Smooth muscle cell (in vitro differentiated cells): Measurements from ENCODE around the gene ELOF1. TPM values are rescaled to one million over a fixed set of nuclear protein-coding genes. Genes with fewer than 3 reads are reported as not detected.
"Not testable (repeated sequence)": the region's sequence is repeated elsewhere in the genome, so short reads cannot be mapped to it uniquely, and the experiment has no call there.

Source experiments
- DNase-seq: peaks from one replicate; lab custom pipeline; 2025; ENCODE audit not compliant: unreplicated experiment; lab: John Stamatoyannopoulos, UW
- H2AFZ ChIP-seq: fragments of 200-600 bp; sonication (generic); 2 replicates; pipeline ENCODE4 v1.6.0; 2016; ENCODE audit warnings: antibody characterized with exemption, low read depth, mild to moderate bottlenecking
- H3F3A ChIP-seq: fragments of 200-600 bp; sonication (generic); 2 replicates; pipeline ENCODE4 v1.6.0; 2017; ENCODE audit warnings: antibody characterized with exemption, low read depth
- H3K27ac ChIP-seq: fragments of 200-600 bp; sonication (generic); 2 replicates; pipeline ENCODE4 v1.5.1; 2016; ENCODE audit warnings: low read depth, mild to moderate bottlenecking
- H3K27me3 ChIP-seq: fragments of 200-600 bp; sonication (generic); 2 replicates; pipeline ENCODE4 v1.6.1; 2016; ENCODE audit warnings: low read depth, mild to moderate bottlenecking
- H3K36me3 ChIP-seq: fragments of 200-600 bp; sonication (generic); 2 replicates; pipeline ENCODE4 v1.5.1; 2016; ENCODE audit warnings: low read depth
- H3K4me1 ChIP-seq: fragments of 200-600 bp; sonication (generic); 2 replicates; pipeline ENCODE4 v1.5.1; 2016; ENCODE audit warnings: low read depth
- H3K4me2 ChIP-seq: fragments of 200-600 bp; sonication (generic); 2 replicates; pipeline ENCODE4 v1.6.0; 2016; ENCODE audit warnings: mild to moderate bottlenecking
- H3K4me3 ChIP-seq: fragments of 200-600 bp; sonication (generic); 2 replicates; pipeline ENCODE4 v1.5.1; 2016; ENCODE audit warnings: mild to moderate bottlenecking
- H3K79me2 ChIP-seq: fragments of 200-600 bp; sonication (generic); 2 replicates; pipeline ENCODE4 v1.6.0; 2016; ENCODE audit warnings: low read depth, mild to moderate bottlenecking
- H3K9ac ChIP-seq: fragments of 200-600 bp; sonication (generic); 2 replicates; pipeline ENCODE4 v1.6.0; 2016; ENCODE audit warnings: low read depth
- H3K9me3 ChIP-seq: fragments of 200-600 bp; sonication (generic); replicated peaks from 2 replicates; pipeline ENCODE4 v1.5.1; 2016; ENCODE audit warnings: low read depth
- H4K20me1 ChIP-seq: fragments of 200-600 bp; sonication (generic); 2 replicates; pipeline ENCODE4 v1.6.0; 2016; ENCODE audit warnings: low read depth
- WGBS: methylation state at CpG from one replicate; pipeline ENCODE4 v1.1.7; 2016; ENCODE audit warnings: low lambda C conversion rate; 5-methylcytosine and 5-hydroxymethylcytosine counted together
- polyA plus RNA-seq: library from polyadenylated mRNA; unstranded; fragments of >200 nt; fragmentation: Nextera tagmentation; extraction: Ambion mirVana; gene quantifications from 2 replicates; pipeline ENCODE4 v1.2.1, GENCODE V29; 2016
- total RNA-seq: library from RNA; depleted of rRNA; stranded (reverse); fragments of >200 nt; gene quantifications from 2 replicates; pipeline ENCODE4 v1.2.3, GENCODE V29; 2014
- TF ChIP-seq, protein P1 (sequence below): fragments of 200-600 bp; sonication (generic); IDR thresholded peaks from 2 replicates; pipeline ENCODE4 v1.5.1; 2017; ENCODE audit warnings: borderline replicate concordance, mild to moderate bottlenecking, antibody characterized with exemption; ENCODE audit not compliant: insufficient read depth, poor library complexity, severe bottlenecking

The ELOF1 gene
- total and polyA plus RNA-seq, 2 experiments from 2014 or later: 18.6 to 71.4 TPM

DNA sequence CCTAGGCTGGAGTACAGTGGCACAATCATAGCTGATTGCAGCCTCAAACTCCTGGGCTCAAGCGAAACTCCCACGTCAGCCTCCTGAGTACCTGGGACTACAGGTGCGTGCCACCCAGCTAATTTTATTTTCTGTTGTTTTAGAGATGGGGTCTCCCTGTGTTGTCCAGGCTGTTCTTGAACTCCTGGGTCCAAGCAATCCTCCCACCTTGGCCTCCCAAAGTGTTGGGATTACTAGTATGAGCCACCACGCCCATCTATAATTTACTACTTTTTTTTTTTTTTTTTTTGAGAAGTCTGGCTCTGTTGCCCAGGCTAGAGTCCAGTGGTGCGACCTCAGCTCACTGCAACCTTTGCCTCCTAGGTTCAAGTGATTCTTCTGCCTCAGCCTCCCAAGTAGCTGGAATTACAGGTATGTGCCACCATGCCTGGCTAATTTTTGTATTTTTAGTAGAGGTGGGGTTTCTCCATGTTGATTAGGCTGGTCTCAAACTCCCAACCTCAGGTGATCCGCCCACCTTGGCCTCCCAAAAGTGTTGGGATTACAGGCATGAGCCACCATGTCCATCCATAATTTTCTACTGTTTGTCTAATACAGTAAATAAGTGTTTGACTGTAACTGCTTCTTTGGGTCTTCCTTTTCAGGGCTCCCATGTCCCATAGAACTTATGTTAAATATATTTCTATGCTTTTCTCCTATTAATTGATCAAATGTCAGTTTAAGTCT lies 5.2 kb upstream of the ELOF1 start:
- not testable (repeated sequence) for H4K20me1 ChIP-seq, H3K27ac ChIP-seq, H3K9me3 ChIP-seq, H3F3A ChIP-seq, H3K4me1 ChIP-seq, H3K4me2 ChIP-seq, H3K9ac ChIP-seq, H3K36me3 ChIP-seq, DNase-seq, H3K4me3 ChIP-seq, H3K79me2 ChIP-seq, H3K27me3 ChIP-seq, H2AFZ ChIP-seq
- WGBS: over 99% methylated on average over 6 of the region's 6 CpGs

DNA sequence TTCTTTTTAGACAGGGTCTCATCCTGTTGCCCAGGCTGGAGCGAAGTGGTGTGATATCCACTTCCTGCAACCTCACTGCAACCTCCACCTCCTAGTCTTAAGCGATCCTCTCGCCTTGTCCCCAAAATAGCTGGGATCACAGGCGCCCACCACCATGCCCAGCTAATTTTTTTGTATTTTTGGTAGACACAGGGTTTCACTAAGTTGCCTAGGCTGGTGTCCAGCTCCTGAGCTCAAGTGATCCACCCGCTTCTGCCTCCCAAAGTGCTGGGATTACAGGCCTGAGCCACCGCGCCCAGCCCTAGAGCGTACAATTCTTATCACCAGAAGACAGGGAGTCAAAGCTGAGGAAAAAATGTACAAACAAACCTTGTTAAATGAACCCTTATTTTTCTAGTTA lies 4.5 kb upstream of the ELOF1 start:
- Histone ChIP-seq H4K20me1 (no peaks in the 10 kb centered on the region), H3K4me3 (no peak overlapping the region), H3K4me2 (no peak overlapping the region), H3K9ac (no peak overlapping the region), H2AFZ (no peak overlapping the region), H3K9me3 (no peaks in the 10 kb centered on the region), H3F3A (no peaks in the 10 kb centered on the region), H3K36me3 (no peaks in the 10 kb centered on the region), H3K4me1 (no peaks in the 10 kb centered on the region), H3K27ac (no peak overlapping the region), H3K27me3 (no peaks in the 10 kb centered on the region), H3K79me2 (peaks cover 4% of the 10 kb centered on the region)
- TF ChIP-seq, protein P1, sequence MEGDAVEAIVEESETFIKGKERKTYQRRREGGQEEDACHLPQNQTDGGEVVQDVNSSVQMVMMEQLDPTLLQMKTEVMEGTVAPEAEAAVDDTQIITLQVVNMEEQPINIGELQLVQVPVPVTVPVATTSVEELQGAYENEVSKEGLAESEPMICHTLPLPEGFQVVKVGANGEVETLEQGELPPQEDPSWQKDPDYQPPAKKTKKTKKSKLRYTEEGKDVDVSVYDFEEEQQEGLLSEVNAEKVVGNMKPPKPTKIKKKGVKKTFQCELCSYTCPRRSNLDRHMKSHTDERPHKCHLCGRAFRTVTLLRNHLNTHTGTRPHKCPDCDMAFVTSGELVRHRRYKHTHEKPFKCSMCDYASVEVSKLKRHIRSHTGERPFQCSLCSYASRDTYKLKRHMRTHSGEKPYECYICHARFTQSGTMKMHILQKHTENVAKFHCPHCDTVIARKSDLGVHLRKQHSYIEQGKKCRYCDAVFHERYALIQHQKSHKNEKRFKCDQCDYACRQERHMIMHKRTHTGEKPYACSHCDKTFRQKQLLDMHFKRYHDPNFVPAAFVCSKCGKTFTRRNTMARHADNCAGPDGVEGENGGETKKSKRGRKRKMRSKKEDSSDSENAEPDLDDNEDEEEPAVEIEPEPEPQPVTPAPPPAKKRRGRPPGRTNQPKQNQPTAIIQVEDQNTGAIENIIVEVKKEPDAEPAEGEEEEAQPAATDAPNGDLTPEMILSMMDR: no peak
- no peak for DNase-seq
- WGBS: 93% methylated on average over 8 of the region's 8 CpGs

GRCh38 chr19:11560404-11561051 lies 1.5 kb upstream of the ELOF1 start:
- H3K9me3 ChIP-seq: no peaks in the 10 kb centered on the region
- no peak for DNase-seq
- H3F3A ChIP-seq: no peaks in the 10 kb centered on the region
- H3K4me3 ChIP-seq: no peak overlapping the region
- H2AFZ ChIP-seq: no peak overlapping the region
- H3K27me3 ChIP-seq: no peaks in the 10 kb centered on the region
- WGBS: 24% methylated on average over 9 of the region's 9 CpGs
- TF ChIP-seq, protein P1: peak; percentile 61
- H3K9ac ChIP-seq: no peak overlapping the region
- peaks cover 6% of the 10 kb centered on the region for H3K4me1 ChIP-seq
- no peak overlapping the region for H3K27ac ChIP-seq
- peaks cover 26% of the 10 kb centered on the region for H4K20me1 ChIP-seq
- H3K79me2 ChIP-seq: peaks cover 26% of the 10 kb centered on the region
- H3K4me2 ChIP-seq: peak overlapping the region; percentile 88
- no peaks in the 10 kb centered on the region for H3K36me3 ChIP-seq

GRCh38 chr19:11556634-11557420 lies 2.2 kb downstream of the ELOF1 start:
- Histone ChIP-seq H3K9me3 (no peaks in the 10 kb centered on the region), H3K27ac (no peak overlapping the region), H3K36me3 (no peaks in the 10 kb centered on the region), H3K4me3 (no peak overlapping the region), H2AFZ (no peak overlapping the region), H3K9ac (no peak overlapping the region), H4K20me1 (peaks cover 31% of the 10 kb centered on the region), H3K27me3 (no peaks in the 10 kb centered on the region), H3K4me1 (peaks cover 6% of the 10 kb centered on the region), H3K4me2 (no peak overlapping the region), H3K79me2 (peaks cover 26% of the 10 kb centered on the region), H3F3A (no peaks in the 10 kb centered on the region)
- TF ChIP-seq, protein P1: no peak
- no peak for DNase-seq
- WGBS: 94% methylated on average over 4 of the region's 4 CpGs
